Loucy (cell line): ENCODE results near the gene EFNB2.

ENCODE experiments used
- H2AFZ ChIP-seq: fragments of 200-600 bp; sonication (generic); 2 replicates; pipeline ENCODE4 v1.6.0; 2016; ENCODE audit warnings: antibody characterized with exemption, mild to moderate bottlenecking, low read length, moderate library complexity
- H3F3A ChIP-seq: fragments of 200-600 bp; 2 replicates; pipeline ENCODE4 v1.6.0; 2016; ENCODE audit warnings: antibody characterized with exemption, low read depth, mild to moderate bottlenecking
- H3K27me3 ChIP-seq: fragments of 200-600 bp; sonication (generic); 2 replicates; pipeline ENCODE4 v1.6.1; 2014; ENCODE audit warnings: low read length, mild to moderate bottlenecking; ENCODE audit not compliant: insufficient read depth, poor library complexity, severe bottlenecking
- H3K36me3 ChIP-seq: fragments of 200-600 bp; sonication (generic); 2 replicates; pipeline ENCODE4 v1.6.1; 2016; ENCODE audit warnings: low read length; ENCODE audit not compliant: insufficient read depth
- H3K4me1 ChIP-seq: fragments of 200-600 bp; sonication (generic); 2 replicates; pipeline ENCODE4 v1.5.1; 2014; ENCODE audit warnings: low read length, mild to moderate bottlenecking; ENCODE audit not compliant: insufficient read depth, poor library complexity, severe bottlenecking
- H3K4me2 ChIP-seq: fragments of 200-600 bp; sonication (generic); 2 replicates; pipeline ENCODE4 v1.6.0; 2014; ENCODE audit warnings: antibody characterized with exemption, low read length, low read depth, mild to moderate bottlenecking; ENCODE audit not compliant: poor library complexity, severe bottlenecking
- H3K4me3 ChIP-seq: fragments of 200-600 bp; sonication (generic); 2 replicates; pipeline ENCODE4 v1.5.1; 2014; ENCODE audit warnings: low read length, mild to moderate bottlenecking, mixed read lengths; ENCODE audit not compliant: poor library complexity, severe bottlenecking
- H3K79me2 ChIP-seq: fragments of 200-600 bp; sonication (generic); 2 replicates; pipeline ENCODE4 v1.6.1; 2014; ENCODE audit warnings: low read length; ENCODE audit not compliant: insufficient read depth
- H3K9ac ChIP-seq: fragments of 200-600 bp; sonication (generic); 2 replicates; pipeline ENCODE4 v1.6.0; 2014; ENCODE audit warnings: mild to moderate bottlenecking, low read depth, low read length, moderate library complexity; ENCODE audit not compliant: poor library complexity, severe bottlenecking
- H3K9me2 ChIP-seq: fragments of 200-600 bp; sonication (generic); replicated peaks from 2 replicates; pipeline ENCODE4 v1.6.1; 2016; ENCODE audit warnings: low read depth, low read length, mixed read lengths
- H3K9me3 ChIP-seq: fragments of 200-600 bp; sonication (generic); 2 replicates; pipeline ENCODE4 v1.6.1; 2014; ENCODE audit warnings: mild to moderate bottlenecking, antibody characterized with exemption, low read length, low read depth; ENCODE audit not compliant: insufficient read depth
- H4K20me1 ChIP-seq: fragments of 200-600 bp; sonication (generic); 2 replicates; pipeline ENCODE4 v1.6.0; 2014; ENCODE audit warnings: antibody characterized with exemption, low read length, mild to moderate bottlenecking; ENCODE audit not compliant: insufficient read depth, poor library complexity, severe bottlenecking
- CTCF ChIP-seq: fragments of 200-600 bp; sonication (generic); conservative IDR thresholded peaks from 2 replicates; pipeline ENCODE4 v1.5.1; 2014; ENCODE audit warnings: mild to moderate bottlenecking, antibody characterized with exemption, low read length
- EZH2phosphoT487 ChIP-seq: fragments of 200-600 bp; IDR thresholded peaks from 2 replicates; pipeline ENCODE4 v1.6.1; 2018; ENCODE audit warnings: antibody characterized with exemption, mild to moderate bottlenecking, moderate library complexity, borderline replicate concordance

EFNB2 gene

GRCh38 chr13:106524108-106524507, 11.4 kb downstream of the EFNB2 start:
- no peaks in the 10 kb centered on the region for H3K9me3 ChIP-seq
- H3K79me2 ChIP-seq, result no peaks in the 10 kb centered on the region
- H2AFZ ChIP-seq, result no peak overlapping the region
- no peak for TF ChIP-seq CTCF
- TF ChIP-seq EZH2phosphoT487, result no peak
- no peak overlapping the region for H3K4me2 ChIP-seq
- H3K9me2 ChIP-seq, result no peaks in the 10 kb centered on the region
- no peaks in the 10 kb centered on the region for H3K4me1 ChIP-seq
- H3F3A ChIP-seq, result no peaks in the 10 kb centered on the region
- H4K20me1 ChIP-seq, result no peaks in the 10 kb centered on the region
- no peaks in the 10 kb centered on the region for H3K27me3 ChIP-seq
- H3K4me3 ChIP-seq, result no peak overlapping the region
- H3K36me3 ChIP-seq, result no peaks in the 10 kb centered on the region
- no peak overlapping the region for H3K9ac ChIP-seq

GRCh38 chr13:106523576-106523975, 11.9 kb downstream of the EFNB2 start:
- no peak overlapping the region for H3K9ac ChIP-seq
- H3K79me2 ChIP-seq, result no peaks in the 10 kb centered on the region
- H3K27me3 ChIP-seq, result no peaks in the 10 kb centered on the region
- no peaks in the 10 kb centered on the region for H3F3A ChIP-seq
- H3K36me3 ChIP-seq, result no peaks in the 10 kb centered on the region
- no peaks in the 10 kb centered on the region for H3K9me2 ChIP-seq
- H3K4me1 ChIP-seq, result no peaks in the 10 kb centered on the region
- H2AFZ ChIP-seq, result no peak overlapping the region
- no peak overlapping the region for H3K4me3 ChIP-seq
- H4K20me1 ChIP-seq, result no peaks in the 10 kb centered on the region
- H3K9me3 ChIP-seq, result no peaks in the 10 kb centered on the region
- no peak overlapping the region for H3K4me2 ChIP-seq
- TF ChIP-seq CTCF (no peak), EZH2phosphoT487 (no peak)

- H3K9ac ChIP-seq, result no peak overlapping the region
- no peaks in the 10 kb centered on the region for H3K4me1 ChIP-seq
- TF ChIP-seq CTCF, result no peak
- TF ChIP-seq EZH2phosphoT487, result no peak
- no peaks in the 10 kb centered on the region for H3F3A ChIP-seq
- no peak overlapping the region for H2AFZ ChIP-seq
- H3K27me3 ChIP-seq, result no peaks in the 10 kb centered on the region
- no peak overlapping the region for H3K4me3 ChIP-seq
- no peaks in the 10 kb centered on the region for H3K79me2 ChIP-seq
- H3K4me2 ChIP-seq, result no peak overlapping the region
- H3K9me2 ChIP-seq, result no peaks in the 10 kb centered on the region
- no peaks in the 10 kb centered on the region for H4K20me1 ChIP-seq
- no peaks in the 10 kb centered on the region for H3K36me3 ChIP-seq
- no peaks in the 10 kb centered on the region for H3K9me3 ChIP-seq
Observed at GRCh38 chr13:106522898-106523525, 12.4 kb downstream of the EFNB2 start.
